GM21717 (cell line): ENCODE data around the gene PIK3AP1.
A peak's percentile ranks its signal among the peaks of the same experiment; 100 is the strongest.

Experiments used
- ATAC-seq: cut with Tn5 transposase; IDR thresholded peaks from one replicate; pipeline ENCODE4 v1.9.1; 2021; ENCODE audit warnings: mild to moderate bottlenecking, moderate library complexity; ENCODE audit not compliant: unreplicated experiment

The PIK3AP1 gene

DNA sequence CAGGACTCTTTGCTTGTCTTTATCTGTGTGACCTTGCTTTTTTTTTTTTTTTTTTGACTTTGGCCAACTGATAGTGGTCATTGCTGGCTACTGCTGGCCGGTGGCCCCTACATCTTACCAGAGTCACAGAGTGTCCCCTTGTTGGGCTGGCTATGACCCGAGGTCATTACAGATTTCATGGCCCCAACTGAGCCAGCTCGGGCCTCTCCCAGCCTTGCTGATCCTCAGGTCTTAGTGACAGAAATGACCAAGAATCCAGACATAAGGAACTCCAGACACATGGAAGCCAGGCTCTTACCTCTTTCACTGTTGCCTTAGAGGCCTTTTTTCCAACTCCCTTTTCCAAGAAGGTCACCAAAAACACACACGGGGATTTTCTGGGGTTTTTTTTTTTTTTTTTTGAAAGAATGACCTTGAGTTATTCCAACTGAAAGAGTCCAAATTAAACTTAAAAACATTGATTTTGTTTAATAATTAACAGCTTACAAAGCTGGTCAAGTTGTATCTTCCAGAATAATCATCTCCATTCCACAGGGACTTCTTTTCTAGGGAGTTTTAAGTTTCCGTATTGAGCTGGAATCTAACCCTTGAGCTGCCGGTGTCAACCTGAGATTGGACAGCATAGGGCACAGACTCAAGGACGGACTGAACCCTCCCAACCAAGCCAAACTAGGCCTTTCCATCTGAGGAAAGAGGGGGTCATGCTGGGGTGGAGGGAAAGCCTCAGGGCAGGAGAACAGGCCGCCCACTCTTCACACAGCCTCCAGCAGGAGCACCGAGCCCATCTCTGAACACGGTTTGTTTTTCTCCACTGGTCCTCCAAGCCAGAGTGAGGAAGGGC lies 43.8 kb downstream of the PIK3AP1 start:
- no peak for ATAC-seq

DNA sequence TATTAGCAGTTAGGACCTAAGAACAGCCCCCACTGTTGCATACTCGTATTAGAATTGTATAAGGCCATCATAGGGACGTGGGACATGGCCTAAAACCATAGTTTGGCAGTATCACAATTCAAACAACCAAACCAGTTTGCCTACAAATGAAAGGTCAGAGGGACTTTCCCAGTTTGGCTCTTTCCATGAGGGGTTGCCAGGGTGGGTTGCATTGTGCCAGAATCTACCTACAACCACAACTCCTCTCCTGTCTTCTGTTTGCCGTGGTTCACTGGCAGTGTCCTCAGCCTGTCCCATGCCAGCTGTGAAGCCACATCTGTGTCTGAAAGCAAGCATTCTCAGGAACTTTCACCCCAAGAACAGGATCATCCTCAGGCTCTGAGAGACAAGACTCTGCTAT lies 44.5 kb downstream of the PIK3AP1 start:
- no peak for ATAC-seq

DNA sequence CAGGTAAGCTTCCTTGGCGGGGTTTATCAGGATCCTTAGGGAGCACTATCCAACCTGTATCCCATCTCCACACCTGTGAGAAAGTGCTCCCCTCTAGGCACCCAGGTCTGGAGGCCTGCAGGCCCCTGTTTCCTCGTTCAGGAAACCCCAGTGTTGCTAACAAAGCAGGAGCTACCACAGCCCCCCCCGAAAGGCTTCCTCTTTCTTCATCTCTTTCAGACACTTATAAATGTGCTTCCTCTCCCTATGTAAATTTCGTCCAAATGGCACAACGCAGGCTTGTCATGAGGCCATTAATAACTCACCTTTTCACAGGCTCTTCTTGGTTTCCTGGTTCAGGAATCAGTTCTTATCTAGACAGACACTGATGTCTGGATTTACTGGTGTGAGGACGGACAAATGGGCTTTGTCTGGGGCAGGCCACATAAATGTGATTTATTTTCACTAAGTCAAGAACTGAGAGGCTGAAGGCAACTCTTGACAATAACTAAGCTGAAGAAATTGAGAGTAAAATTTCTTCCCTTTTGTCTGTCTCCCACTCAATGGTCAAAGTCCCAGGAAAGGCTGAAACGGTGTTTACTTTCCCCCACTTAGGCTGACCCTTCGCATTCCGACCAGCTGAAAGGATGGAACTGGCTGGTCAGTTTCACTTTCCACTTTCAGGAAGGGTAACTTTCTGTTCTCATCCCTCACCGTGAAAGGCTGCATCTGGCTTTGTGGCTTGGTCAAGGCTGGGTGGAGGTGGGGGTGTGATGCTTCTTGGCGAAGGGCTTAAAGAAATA lies 46.8 kb downstream of the PIK3AP1 start:
- peak; percentile 58 for ATAC-seq

DNA sequence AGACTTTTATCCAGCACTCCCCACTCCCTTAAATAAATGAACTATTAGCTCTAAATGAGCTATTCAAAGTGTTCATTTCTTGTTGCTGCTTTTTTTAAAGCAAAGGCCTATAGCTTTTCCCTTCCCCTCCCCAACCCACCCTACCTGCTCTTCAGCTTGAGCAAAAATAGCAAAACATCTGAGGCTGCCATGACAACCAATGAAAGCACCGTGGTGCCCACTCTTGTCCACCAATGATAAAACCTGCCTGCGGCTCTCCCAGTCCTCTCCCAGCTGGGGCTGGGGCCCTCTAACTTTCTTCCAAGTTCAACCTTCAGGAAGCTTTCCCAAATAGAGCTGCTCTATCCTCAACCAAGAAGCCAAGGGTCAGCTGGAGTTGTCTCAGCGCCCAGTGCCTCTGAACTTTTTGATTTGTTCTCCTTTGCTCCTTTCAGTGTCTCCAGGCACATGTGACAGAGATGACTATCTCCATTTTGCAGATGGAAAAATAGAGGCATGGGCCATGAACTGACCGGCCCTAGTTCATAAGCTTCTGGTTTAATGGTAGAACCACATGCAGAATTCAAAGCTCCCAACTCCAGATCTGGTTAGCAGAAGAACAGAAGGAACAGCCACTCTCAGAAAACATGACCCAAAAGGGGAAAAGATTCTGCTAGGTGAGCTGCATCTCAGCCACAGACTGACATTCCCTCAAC lies 47.7 kb downstream of the PIK3AP1 start:
- ATAC-seq: no peak

DNA sequence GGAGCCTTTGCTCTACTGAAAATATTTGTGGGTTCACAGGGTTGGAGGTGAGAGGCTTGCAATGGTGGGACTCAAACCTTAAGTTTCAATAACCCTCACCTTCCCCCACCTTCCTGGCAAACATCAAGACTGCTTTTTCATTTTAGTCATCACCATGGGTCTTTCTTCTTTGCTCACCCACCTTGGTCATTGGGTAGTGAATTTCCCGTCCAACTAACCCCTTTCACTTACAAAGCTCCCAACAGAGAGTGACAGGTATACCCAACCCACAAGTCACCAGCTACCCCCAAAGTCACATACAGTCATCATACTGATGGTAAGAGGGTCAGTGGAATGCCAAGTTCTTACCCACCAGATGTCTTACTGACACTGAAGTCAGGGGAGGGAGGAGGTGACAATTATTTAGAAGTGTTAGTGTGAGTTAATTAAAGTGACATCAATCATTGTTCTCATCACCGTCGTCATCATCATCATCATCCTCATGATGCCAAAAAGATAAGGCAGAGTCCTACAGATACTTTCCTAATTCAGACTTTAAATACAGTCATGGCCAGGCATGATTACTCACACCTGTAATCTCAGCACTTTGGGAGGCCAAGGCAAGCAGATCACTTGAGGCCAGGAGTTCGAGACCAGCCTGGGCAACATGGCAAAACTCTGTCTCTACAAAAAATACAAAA lies 49.0 kb downstream of the PIK3AP1 start:
- ATAC-seq: no peak

DNA sequence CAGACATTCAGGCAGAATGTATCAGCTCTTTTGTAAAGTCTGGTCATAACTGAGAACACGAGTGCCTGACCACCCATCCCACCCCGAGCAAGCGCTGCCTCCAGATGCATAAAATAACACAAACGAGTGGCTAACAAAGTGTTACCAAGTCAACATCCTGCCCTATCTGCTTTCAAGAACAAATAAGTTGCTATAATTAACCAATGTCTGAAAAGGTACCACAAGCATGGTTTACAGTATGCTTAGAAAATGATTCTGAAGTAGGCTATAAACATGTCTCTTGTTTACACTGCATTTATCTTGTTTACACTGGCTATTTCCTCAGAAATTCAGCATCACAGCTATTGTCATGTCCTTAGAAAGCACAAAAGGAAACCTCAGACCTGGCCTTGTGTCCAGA lies 49.5 kb downstream of the PIK3AP1 start:
- no peak for ATAC-seq

DNA sequence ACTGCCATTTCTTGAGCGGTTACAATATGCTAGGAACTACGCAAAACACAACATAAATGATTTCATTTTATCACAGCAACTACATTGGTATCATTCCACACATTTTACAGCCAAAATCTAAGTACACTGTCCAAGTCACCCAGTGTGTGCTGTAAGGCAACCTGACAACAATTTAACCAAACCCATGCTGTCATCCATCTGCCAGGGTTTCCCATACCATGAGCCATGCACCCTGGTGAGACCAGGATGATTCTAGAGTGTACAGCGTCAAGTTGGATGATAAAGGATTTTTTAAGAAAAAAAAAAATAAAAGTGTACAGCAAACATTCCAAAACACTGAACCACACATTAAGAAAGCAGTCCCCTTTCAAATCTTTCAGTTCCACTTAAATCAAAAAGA lies 52.9 kb downstream of the PIK3AP1 start:
- ATAC-seq: no peak

DNA sequence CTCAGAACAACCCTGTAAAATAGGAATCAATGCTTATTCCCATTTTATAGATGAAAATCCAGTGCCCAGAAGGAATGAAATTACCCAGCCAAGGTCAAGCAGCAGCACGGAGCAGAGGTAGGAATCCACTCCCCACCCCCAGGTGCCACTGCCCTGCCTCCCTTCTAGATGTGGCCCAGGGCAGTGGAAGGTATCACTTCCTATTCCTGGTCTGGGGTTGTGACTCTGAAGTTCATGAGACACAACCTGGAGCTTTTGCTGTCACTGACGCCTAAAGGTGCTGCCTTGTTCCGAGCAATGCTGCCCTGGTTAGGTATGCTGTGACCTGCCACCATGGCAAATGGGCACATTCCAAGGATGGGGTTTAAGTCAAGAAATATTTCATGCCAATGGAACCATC lies 53.6 kb downstream of the PIK3AP1 start:
- no peak for ATAC-seq

DNA sequence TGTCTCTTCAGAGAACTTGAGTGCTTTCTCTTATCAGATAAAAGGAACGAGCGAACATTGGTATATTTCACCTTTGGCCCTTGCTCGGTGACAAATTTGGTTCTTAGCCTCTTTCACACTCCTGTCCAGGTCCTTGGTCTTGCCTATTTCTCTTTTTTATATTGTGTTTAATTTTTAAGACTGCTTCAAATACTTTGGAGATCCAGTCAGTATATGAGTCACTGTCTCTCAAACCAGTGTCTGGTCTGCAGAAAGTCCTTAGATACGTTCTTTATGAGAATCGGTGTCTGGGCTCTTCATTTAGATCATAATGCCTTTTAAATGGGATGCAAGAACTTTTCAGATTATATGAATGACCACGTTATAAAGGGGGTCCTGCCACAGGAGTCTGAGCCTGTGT lies 55.0 kb downstream of the PIK3AP1 start:
- no peak for ATAC-seq

DNA sequence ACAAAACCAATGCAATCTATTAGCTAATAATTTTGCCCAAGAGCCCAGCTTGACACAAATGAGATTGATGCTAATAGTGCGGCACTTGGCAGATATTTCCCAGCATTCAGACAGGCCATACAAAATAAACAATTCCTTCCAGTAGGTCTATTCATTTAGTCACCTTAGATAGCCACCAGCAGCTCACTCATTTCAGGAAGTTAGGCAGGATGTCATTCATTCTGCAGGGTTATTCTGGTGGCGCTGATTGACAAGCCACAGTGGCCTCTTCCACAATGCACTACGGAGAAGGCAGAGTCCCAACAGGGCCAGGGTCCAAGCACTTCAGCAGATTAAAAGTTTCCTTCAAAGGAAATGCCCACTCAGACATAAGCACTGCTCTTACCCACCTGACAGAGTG lies 55.8 kb downstream of the PIK3AP1 start:
- peak; percentile 66 for ATAC-seq

DNA sequence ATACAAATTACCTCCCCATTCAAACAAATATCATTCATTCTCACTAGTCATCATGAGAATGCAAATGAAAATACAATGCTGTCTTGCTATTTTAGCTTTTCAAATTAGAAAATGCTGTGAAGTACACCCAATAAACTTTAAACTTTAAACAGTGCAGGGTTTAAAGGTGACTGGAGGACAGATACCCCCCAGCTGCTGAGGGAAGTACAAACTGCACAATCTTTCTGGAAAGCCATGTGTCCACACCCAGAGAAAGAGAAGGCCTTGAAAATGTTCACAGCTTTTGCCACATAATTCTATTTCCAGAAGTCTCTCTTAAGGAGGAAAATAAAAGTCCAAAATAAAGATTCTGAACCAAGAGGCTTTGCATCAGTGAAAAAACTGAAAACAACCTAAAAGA lies 56.5 kb downstream of the PIK3AP1 start:
- no peak for ATAC-seq

DNA sequence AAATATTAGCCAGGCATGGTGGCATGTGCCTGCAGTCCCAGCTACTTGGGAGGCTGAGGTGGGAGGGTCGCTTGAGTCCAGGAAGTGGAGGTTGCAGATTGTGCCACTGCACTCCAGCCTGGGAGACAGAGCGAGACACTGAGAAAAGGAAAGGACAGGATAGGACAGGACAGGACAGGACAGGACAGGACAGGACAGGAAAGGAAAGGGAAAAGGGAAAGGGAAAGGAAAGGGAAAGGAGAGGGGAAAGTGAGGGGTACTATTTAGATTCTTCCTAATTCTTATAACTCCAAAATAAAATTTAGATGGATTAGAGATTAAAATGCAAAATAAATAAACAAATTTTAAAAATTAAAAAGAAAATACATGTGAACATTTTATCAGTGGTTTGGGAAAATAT lies 58.7 kb downstream of the PIK3AP1 start:
- no peak for ATAC-seq

DNA sequence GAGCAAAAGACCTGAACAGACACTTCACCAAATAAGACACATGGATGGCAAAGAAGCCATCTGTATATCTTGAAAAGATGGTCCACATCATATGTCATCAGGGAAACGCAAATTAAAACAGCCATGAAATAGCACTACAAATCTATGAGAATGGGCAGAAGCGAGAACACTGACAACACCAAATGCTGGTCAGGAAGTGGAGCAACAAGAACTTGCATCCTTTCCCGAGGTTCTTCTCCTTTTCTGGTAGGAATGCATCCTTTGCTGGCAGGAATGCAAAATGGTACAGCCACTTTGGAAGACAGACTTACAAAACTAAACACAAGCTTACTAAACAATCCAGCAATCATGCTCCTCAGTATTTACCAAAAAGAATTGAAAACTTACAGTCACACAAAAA lies 60.0 kb downstream of the PIK3AP1 start:
- ATAC-seq: no peak

DNA sequence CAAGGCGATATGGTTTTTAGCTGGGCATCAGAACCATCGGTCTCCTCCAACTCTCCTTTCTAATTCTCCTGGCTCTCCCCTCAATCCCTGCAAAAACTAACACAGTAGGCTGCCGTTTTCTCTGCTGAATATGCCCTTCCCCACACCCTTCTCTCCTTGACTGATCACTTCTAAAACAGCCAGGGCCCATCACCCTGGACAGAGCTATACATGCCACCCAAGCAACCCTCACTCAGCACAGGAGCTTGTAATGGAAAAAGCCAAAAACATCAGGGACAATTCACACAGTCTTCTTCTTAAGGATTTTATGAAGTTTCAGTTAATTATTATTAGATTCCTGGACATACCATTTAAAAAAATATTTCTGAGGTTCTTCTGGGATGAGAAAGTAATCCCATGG lies 61.5 kb downstream of the PIK3AP1 start:
- no peak for ATAC-seq

DNA sequence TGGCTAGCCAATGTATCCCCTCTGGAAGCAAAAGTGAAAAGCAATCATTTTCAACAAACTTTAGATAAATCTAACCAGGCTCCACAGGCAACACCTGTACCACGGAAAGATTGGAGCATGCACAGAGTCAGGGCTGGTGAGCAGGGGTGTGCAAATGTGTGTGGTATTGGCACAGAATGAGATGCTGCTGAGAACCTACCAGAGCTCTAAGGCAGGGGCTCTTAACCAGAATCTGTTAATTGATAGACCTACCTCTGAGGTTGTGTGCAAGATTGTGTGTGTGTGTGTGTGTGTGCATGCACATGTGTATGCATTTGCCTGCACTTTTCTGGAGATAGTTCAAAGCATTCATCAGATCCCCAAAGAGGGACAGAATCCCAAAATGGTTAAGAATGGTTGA lies 62.9 kb downstream of the PIK3AP1 start:
- ATAC-seq: no peak

DNA sequence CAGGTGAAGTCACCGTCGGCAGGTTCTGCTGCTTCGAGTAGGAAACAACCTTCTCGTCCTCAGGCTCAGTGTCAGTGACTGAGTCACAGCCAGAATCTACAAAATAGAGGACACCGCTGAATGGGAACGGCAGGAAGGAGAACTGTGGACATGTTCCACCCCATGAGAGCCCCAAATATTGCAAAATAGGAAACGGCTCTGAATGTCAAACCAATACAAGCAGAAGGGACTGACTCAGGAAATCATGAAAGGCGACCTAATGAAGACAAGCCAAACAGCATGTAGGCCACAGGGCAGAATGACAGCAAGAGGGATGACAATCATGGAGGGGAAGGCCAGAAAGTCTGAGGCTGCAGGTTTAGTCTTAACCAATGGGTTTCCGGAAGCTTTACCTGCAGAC lies 63.5 kb downstream of the PIK3AP1 start:
- ATAC-seq: no peak

DNA sequence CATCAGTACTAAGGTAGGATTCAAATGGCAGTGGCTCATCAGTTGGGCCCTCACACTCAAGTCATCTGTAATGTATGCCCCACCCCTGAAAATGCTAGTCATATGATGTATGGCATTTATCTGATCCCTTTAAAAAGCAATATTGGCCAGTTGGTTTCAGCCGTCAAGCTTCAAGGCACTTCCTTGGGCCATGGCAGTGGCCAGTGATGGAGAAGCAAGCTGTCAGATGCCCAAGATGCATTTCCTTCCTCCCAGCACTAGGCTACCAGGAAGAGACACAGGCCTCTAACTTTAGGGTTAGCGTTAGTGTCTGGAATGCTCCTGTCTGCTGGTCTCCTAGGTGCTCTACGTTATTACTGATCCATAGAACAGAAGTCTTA lies 64.1 kb downstream of the PIK3AP1 start:
- no peak for ATAC-seq

DNA sequence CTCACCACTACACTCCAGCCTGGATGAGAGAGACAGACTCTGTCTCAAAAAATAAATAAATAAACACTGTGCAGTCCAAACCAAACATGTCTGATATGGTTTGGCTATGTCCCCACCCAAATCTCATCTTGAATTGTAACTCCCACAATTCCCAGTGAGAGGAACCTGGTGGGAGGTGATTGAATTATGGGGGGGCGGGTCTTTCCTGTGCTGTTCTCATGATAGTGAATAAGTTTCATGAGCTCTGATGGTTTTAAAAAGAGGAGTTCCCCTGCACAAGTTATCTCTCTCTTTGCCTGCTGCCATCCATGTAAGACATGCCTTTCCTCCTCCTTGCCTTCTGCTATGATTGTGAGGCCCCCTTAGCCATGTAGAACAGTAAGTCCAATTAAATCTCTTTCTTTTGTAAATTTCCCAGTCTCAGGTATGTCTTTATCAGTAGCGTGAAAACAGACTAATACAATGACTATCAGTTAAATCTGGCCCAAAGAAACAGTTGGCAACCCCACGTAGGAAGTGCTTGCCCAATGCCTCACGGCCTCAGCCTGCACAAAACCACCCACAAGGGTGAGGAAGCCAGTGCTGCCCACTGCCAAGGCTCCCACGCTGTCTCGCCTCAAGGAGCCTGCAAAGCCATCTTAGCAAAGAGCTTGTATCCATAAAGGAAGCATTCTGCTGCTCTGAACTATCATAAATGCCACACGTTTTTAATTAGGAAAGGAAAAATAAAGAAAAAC lies 64.7 kb downstream of the PIK3AP1 start:
- no peak for ATAC-seq

DNA sequence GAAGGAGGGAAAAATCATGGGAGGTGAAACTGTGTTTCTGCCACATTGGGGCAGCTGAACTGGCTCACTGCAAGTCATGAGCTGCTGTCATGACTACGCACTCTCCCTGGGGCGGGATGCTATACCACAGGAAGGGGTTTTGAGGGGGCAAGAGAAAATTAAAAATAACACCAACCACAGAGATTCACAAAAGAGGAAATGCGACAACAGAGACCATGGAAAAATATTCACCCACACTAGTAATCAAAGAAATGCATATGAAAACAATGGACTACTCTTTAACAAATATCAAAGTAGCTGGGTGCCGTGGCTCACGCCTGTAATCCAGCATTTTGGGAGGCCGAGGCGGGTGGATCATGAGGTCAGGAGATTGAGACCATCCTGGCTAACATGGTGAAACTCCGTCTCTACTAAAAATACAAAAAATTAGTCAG lies 68.3 kb downstream of the PIK3AP1 start:
- peak; percentile 49 for ATAC-seq

DNA sequence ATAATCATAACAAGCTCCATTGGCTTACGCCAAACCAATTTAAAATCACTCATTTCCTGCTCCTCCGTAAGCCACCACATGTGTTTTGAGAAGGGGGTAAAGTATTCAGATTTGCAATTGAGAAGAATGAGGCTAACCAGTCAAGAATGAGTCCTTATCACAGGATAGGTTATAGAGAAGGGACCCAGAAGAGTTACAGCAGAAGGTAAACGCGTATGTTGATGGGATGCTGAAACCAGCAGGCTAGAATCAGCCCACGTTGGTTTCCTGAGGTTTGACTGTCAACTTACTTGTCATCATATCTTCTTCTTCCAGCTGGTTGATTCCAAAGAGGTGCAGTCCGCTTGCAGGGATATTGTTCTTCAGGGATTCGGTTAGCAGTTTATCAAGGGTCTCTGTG lies 69.4 kb downstream of the PIK3AP1 start:
- no peak for ATAC-seq
